K562 (cell line): ENCODE data around the gene B4GALNT3. TPM values are rescaled to one million over a fixed set of nuclear protein-coding genes. Genes with fewer than 3 reads are reported as not detected.

Experiments used
- BCLAF1 ChIP-seq, 2 experiments: fragments of 450-650 bp in 1 of 2; IDR thresholded peaks; 2 replicates each; pipeline ENCODE4 v1.6.1; 2011 to 2017; ENCODE audit warnings: low read depth in 2 of 2, antibody characterized with exemption in 1 of 2, borderline replicate concordance in 1 of 2, low read length in 1 of 2, mild to moderate bottlenecking in 1 of 2, mixed read lengths in 1 of 2; ENCODE audit not compliant: control insufficient read depth in 1 of 2
- BCOR ChIP-seq: fragments of 450-650 bp; IDR thresholded peaks from 2 replicates; pipeline ENCODE4 v1.6.1; 2016
- DNMT1 ChIP-seq: fragments of 450-650 bp; IDR thresholded peaks from 2 replicates; pipeline ENCODE4 v1.6.1; 2016; ENCODE audit warnings: antibody characterized with exemption, mild to moderate bottlenecking
- E2F8 ChIP-seq: fragments of 450-650 bp; IDR thresholded peaks from 2 replicates; pipeline ENCODE4 v1.7.1; 2018; ENCODE audit warnings: mild to moderate bottlenecking, low read depth; ENCODE audit not compliant: partially characterized antibody
- NELFE ChIP-seq: IDR thresholded peaks from 2 replicates; pipeline ENCODE4 v1.6.1; 2011; ENCODE audit warnings: mild to moderate bottlenecking; ENCODE audit not compliant: insufficient read depth, insufficient read length
- NEUROD1 ChIP-seq: fragments of 150-350 bp; IDR thresholded peaks from 2 replicates; pipeline ENCODE4 v1.6.1; 2014; ENCODE audit warnings: borderline replicate concordance, low read length, low read depth; ENCODE audit not compliant: partially characterized antibody
- RB1 ChIP-seq: fragments of 450-650 bp; IDR thresholded peaks from 2 replicates; pipeline ENCODE4 v1.6.1; 2017; ENCODE audit warnings: low read depth, mild to moderate bottlenecking
- TEAD4 ChIP-seq, 2 experiments: sonication (generic) in 1 of 2; formaldehyde crosslinking in 1 of 2; IDR thresholded peaks; 2 replicates each; pipeline versions ENCODE4 v1.6.1 to v1.8.0; 2012 to 2022; ENCODE audit warnings: borderline replicate concordance in 1 of 2, inconsistent platforms in 1 of 2, low read length in 1 of 2, mild to moderate bottlenecking in 1 of 2, missing genetic modification reagents in 1 of 2
- USF1 ChIP-seq: sonication (generic); formaldehyde crosslinking; IDR thresholded peaks from 2 replicates; pipeline ENCODE4 v1.9.0; 2022; ENCODE audit warnings: mild to moderate bottlenecking, missing genetic modification reagents
- WHSC1 ChIP-seq: IDR thresholded peaks from one replicate; pipeline ENCODE4 v1.6.1; 2012; ENCODE audit warnings: low read length, control low read depth, inconsistent platforms
- ZBTB17 ChIP-seq: fragments of 450-650 bp; formaldehyde crosslinking; IDR thresholded peaks from 2 replicates; pipeline ENCODE4 v1.4.0; 2020; ENCODE audit warnings: mild to moderate bottlenecking
- ZC3H8 ChIP-seq: fragments of 450-650 bp; IDR thresholded peaks from 2 replicates; pipeline ENCODE4 v1.6.1; 2017
- ZNF217 ChIP-seq: sonication (generic); formaldehyde crosslinking; IDR thresholded peaks from 2 replicates; pipeline ENCODE4 v1.8.0; 2022; ENCODE audit warnings: mild to moderate bottlenecking, missing genetic modification reagents
- ZNF584 ChIP-seq: fragments of 200-800 bp; sonication (Bioruptor generic); IDR thresholded peaks from 2 replicates; pipeline ENCODE4 v1.6.1; 2016; ENCODE audit warnings: low read depth, mild to moderate bottlenecking, missing genetic modification characterization, missing compliant biosample characterization
- polyA plus RNA-seq, 8 experiments: library from polyadenylated mRNA; depleted of rRNA in 4 of 8; stranded (reverse) in 5 of 8; unstranded in 3 of 8; fragments of >200 nt; fragmentation: Nextera tagmentation in 2 of 8; fragmentation: Illumina TruSeq in 1 of 8; extraction: Ambion mirVana in 2 of 8; extraction: Trizol in 1 of 8; gene quantifications; 2 replicates each; pipeline versions ENCODE4 v1.2.1 to v1.2.3, GENCODE V29; 2011 to 2014; ENCODE audit warnings: inconsistent platforms in 1 of 8, missing spikeins in 1 of 8
- total RNA-seq, 7 experiments: library from RNA; depleted of rRNA in 6 of 7; stranded (reverse); fragments of >200 nt in 6 of 7; fragmentation: Illumina TruSeq in 2 of 7; extraction: Trizol in 2 of 7; gene quantifications; 2 replicates each; pipeline versions ENCODE4 v1.2.1 to v1.2.3, GENCODE V29; 2011 to 2021; ENCODE audit warnings: low replicate concordance in 1 of 7
- TF ChIP-seq, protein P1 (sequence below): IDR thresholded peaks from 2 replicates; pipeline ENCODE4 v1.6.1; 2011; ENCODE audit not compliant: insufficient read length; ENCODE audit errors: extremely low read depth
- TF ChIP-seq, protein P2 (sequence below): fragments of 250-450 bp; sonication (Bioruptor Pico); IDR thresholded peaks from 2 replicates; pipeline ENCODE4 v1.5.1; 2021; ENCODE audit warnings: mild to moderate bottlenecking
- TF ChIP-seq, protein P3 (sequence below): IDR thresholded peaks from 2 replicates; pipeline ENCODE4 v1.6.1; 2014; ENCODE audit warnings: antibody characterized with exemption

The B4GALNT3 gene
- total and polyA plus RNA-seq, 9 of the 15 experiments (the other 6 are each of a cell fraction or from before 2014, with no cell fraction given), result 0.04 to 0.36 (median 0.10) TPM; not detected in 6

DNA sequence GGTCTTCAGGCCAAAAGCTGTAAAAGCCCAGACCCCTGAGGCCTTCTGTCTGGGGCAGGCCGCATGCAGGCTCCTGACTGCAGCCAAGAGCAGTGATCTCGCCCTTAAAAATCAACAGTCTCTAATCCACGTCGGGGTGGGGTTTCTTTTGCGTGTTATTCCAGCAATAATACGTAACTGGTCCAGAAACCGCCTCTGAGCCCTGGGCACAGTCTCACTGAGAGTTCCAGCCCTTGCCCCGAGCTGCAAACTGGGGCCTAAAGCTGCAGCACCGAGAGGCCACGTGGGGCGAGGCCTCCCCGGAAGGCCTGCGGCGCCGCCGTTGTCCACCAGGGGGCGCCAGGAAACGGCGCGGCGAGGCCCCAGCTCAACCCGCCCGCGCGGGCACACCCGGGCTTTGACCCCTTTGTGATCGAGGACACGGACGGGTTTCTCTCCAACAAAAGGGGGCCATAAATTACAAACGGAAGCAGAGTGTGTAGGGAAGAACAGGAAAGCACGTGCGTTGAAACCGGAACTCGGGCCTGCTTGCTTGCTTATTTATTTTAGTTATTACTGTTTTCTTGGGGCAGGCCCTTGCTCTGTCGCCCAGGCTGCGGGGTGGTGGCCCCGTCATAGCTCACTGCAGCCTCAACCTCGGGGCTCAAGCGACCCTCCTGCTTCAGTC, 116.3 kb downstream of the B4GALNT3 start (continued):
- TF ChIP-seq E2F8 (no peak), DNMT1 (no peak), BCOR (no peak), ZNF217 (CRISPR knock-in tag) (no peak), TEAD4 (IDR thresholded peaks at IDR 0.05; ENCODE audit: low read length) (no peak), TEAD4 (CRISPR knock-in tag; IDR thresholded peaks at IDR 0.05; ENCODE audit: borderline replicate concordance) (no peak), USF1 (peak; percentile 92), ZNF584 (peak; percentile 64; the same call in 1 of the 2 replicates), ZBTB17 (CRISPR knock-in tag) (0 out of 2 replicates have a peak, but pooled peaks have one; percentile 46), ZC3H8 (no peak), NELFE (no peak), BCLAF1 (IDR thresholded peaks at IDR 0.05; ENCODE audit: borderline replicate concordance in 1 of 2, control insufficient read depth in 1 of 2, low read depth in 2 of 2, low read length in 1 of 2) (no peak), NEUROD1 (no peak), WHSC1 (no peak), RB1 (peak; percentile 83)
- TF ChIP-seq, protein P1, sequence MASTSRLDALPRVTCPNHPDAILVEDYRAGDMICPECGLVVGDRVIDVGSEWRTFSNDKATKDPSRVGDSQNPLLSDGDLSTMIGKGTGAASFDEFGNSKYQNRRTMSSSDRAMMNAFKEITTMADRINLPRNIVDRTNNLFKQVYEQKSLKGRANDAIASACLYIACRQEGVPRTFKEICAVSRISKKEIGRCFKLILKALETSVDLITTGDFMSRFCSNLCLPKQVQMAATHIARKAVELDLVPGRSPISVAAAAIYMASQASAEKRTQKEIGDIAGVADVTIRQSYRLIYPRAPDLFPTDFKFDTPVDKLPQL, result no peak
- TF ChIP-seq, protein P2, sequence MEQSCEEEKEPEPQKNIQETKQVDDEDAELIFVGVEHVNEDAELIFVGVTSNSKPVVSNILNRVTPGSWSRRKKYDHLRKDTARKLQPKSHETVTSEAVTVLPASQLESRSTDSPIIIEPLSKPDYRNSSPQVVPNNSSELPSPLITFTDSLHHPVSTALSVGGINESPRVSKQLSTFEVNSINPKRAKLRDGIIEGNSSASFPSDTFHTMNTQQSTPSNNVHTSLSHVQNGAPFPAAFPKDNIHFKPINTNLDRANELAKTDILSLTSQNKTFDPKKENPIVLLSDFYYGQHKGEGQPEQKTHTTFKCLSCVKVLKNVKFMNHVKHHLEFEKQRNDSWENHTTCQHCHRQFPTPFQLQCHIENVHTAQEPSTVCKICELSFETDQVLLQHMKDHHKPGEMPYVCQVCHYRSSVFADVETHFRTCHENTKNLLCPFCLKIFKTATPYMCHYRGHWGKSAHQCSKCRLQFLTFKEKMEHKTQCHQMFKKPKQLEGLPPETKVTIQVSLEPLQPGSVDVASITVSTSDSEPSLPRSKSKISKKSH (CRISPR knock-in tag), result no peak
- TF ChIP-seq, protein P3, sequence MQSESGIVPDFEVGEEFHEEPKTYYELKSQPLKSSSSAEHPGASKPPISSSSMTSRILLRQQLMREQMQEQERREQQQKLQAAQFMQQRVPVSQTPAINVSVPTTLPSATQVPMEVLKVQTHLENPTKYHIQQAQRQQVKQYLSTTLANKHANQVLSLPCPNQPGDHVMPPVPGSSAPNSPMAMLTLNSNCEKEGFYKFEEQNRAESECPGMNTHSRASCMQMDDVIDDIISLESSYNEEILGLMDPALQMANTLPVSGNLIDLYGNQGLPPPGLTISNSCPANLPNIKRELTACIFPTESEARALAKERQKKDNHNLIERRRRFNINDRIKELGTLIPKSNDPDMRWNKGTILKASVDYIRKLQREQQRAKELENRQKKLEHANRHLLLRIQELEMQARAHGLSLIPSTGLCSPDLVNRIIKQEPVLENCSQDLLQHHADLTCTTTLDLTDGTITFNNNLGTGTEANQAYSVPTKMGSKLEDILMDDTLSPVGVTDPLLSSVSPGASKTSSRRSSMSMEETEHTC, result no peak
